Endodermal cell (in vitro differentiated cells): ENCODE measurements around the gene ARFGEF3. TPM values are rescaled to one million over a fixed set of nuclear protein-coding genes. Genes with fewer than 3 reads are reported as not detected.

Experiments used
- DNase-seq: peaks from one replicate; pipeline ENCODE4 v3.0.0-alpha.2; 2017
- H3K27ac ChIP-seq: 2 replicates; pipeline ENCODE4 v1.5.1; 2013; ENCODE audit warnings: mild to moderate bottlenecking, low read depth, low read length, moderate library complexity
- H3K27me3 ChIP-seq: 2 replicates; pipeline ENCODE4 v1.6.1; 2013; ENCODE audit warnings: mild to moderate bottlenecking, low read length, moderate library complexity; ENCODE audit not compliant: insufficient read depth, control insufficient read depth, poor library complexity, severe bottlenecking
- H3K36me3 ChIP-seq: 2 replicates; pipeline ENCODE4 v1.7.0; 2013; ENCODE audit warnings: mild to moderate bottlenecking, low read length, moderate library complexity; ENCODE audit not compliant: control insufficient read depth, insufficient read depth
- H3K4me1 ChIP-seq: one replicate; pipeline ENCODE4 v1.7.0; 2013; ENCODE audit warnings: low read length; ENCODE audit not compliant: control insufficient read depth, insufficient read depth
- H3K4me3 ChIP-seq: 2 replicates; pipeline ENCODE4 v1.5.1; 2013; ENCODE audit warnings: mild to moderate bottlenecking, low read length, moderate library complexity
- H3K9ac ChIP-seq: 2 replicates; pipeline ENCODE4 v1.6.1; 2013; ENCODE audit warnings: mild to moderate bottlenecking, low read length, moderate library complexity; ENCODE audit not compliant: poor library complexity, severe bottlenecking; ENCODE audit errors: extremely low read depth
- H3K9me3 ChIP-seq: 2 replicates; pipeline ENCODE4 v1.6.1; 2013; ENCODE audit warnings: mild to moderate bottlenecking, low read length, moderate library complexity; ENCODE audit not compliant: control insufficient read depth
- H3K27ac Mint-ChIP-seq: 2 replicates; pipeline ENCODE4 v1.8.0; 2020; ENCODE audit warnings: mixed read lengths
- H3K27me3 Mint-ChIP-seq: 2 replicates; pipeline ENCODE4 v1.8.0; 2021; ENCODE audit warnings: mild to moderate bottlenecking, mixed read lengths; ENCODE audit not compliant: insufficient read depth
- H3K36me3 Mint-ChIP-seq: 2 replicates; pipeline ENCODE4 v1.8.0; 2020; ENCODE audit warnings: low read depth, mixed read lengths
- H3K4me1 Mint-ChIP-seq: 2 replicates; pipeline ENCODE4 v1.8.0; 2020; ENCODE audit warnings: mixed read lengths
- H3K4me3 Mint-ChIP-seq: 2 replicates; pipeline ENCODE4 v1.8.0; 2020; ENCODE audit warnings: mild to moderate bottlenecking, moderate library complexity, mixed read lengths
- H3K9me3 Mint-ChIP-seq: 2 replicates; pipeline ENCODE4 v1.8.0; 2020; ENCODE audit warnings: mild to moderate bottlenecking, mixed read lengths
- CTCF ChIP-seq: fragments of 200-600 bp; sonication (generic); conservative IDR thresholded peaks from 2 replicates; pipeline ENCODE4 v1.5.0; 2021; ENCODE audit warnings: antibody characterized with exemption, mild to moderate bottlenecking
- WGBS, 2 experiments: methylation state at CpG; one replicate each; pipeline versions ENCODE4 v1.1.5 to v1.1.7; 2013; ENCODE audit warnings: missing lambda C conversion rate in 2 of 2, mixed read lengths in 1 of 2; ENCODE audit not compliant: insufficient coverage in 1 of 2, insufficient read length in 1 of 2; 5-methylcytosine and 5-hydroxymethylcytosine counted together
- total RNA-seq, 2 donors: library from RNA; stranded (reverse); fragmentation: NEBNext Ultra II Directional in 1 of 2; extraction: Animal tissue kit (Norgen Biotek cat#: 25700) in 1 of 2; gene quantifications; 2 replicates in 1 of 2; 3 replicates in 1 of 2; pipeline ENCODE4 v1.2.1, GENCODE V29; 2021

The ARFGEF3 gene
- total RNA-seq, 2 donors from 2014 or later = 10.9 to 14.3 TPM

DNA sequence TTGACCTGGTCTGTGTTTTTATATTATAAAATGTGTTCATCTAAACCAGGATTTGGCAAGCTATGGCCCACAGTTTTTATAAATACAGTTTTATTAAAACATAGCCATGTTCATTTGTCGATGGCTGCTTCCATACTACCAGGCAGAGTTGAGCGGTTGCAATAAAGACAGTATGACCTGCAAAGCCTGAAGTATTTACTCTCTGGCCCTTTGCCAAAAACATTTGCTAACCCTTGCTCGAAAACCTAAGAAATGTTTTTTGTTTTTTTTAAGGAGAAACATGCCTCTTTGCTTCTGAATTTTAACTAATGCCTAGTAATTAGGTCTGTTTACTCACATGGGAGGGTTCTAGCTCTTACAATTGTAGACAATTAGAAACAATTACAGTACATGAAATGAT, 148.6 kb downstream of the ARFGEF3 start:
- TF ChIP-seq CTCF = no peak
- H3K4me3 ChIP-seq = no peak overlapping the region
- no peaks in the 10 kb centered on the region for H3K9me3 ChIP-seq
- no peak for DNase-seq
- H3K9ac ChIP-seq = no peak overlapping the region
- H3K36me3 Mint-ChIP-seq = peaks cover 13% of the 10 kb centered on the region
- no peaks in the 10 kb centered on the region for H3K9me3 Mint-ChIP-seq
- H3K27me3 Mint-ChIP-seq = peaks cover 12% of the 10 kb centered on the region
- H3K4me1 ChIP-seq = peaks cover 5% of the 10 kb centered on the region
- no peak overlapping the region for H3K27ac ChIP-seq
- H3K27ac Mint-ChIP-seq = no peak overlapping the region
- H3K4me1 Mint-ChIP-seq = peaks cover 11% of the 10 kb centered on the region
- H3K27me3 ChIP-seq = no peaks in the 10 kb centered on the region
- 97 to 100% methylated on average over 2 to 3 of the region's 3 CpGs for WGBS, 2 experiments
- no peak overlapping the region for H3K4me3 Mint-ChIP-seq
- H3K36me3 ChIP-seq = peaks cover 23% of the 10 kb centered on the region

- H3K4me1 Mint-ChIP-seq = peaks cover 11% of the 10 kb centered on the region
- H3K9me3 Mint-ChIP-seq = no peaks in the 10 kb centered on the region
- Histone ChIP-seq H3K9me3 (no peaks in the 10 kb centered on the region), H3K27ac (no peak overlapping the region), H3K36me3 (peaks cover 25% of the 10 kb centered on the region), H3K9ac (no peak overlapping the region), H3K4me1 (peaks cover 5% of the 10 kb centered on the region), H3K27me3 (no peaks in the 10 kb centered on the region), H3K4me3 (no peak overlapping the region)
- no peak for TF ChIP-seq CTCF
- DNase-seq = no peak
- WGBS, 2 experiments = 83 to 85% methylated on average over 1 to 2 of the region's 2 CpGs
- H3K4me3 Mint-ChIP-seq = no peak overlapping the region
- H3K27ac Mint-ChIP-seq = no peak overlapping the region
- H3K36me3 Mint-ChIP-seq = peaks cover 14% of the 10 kb centered on the region
- peaks cover 12% of the 10 kb centered on the region for H3K27me3 Mint-ChIP-seq
These were observed 149.1 kb downstream of the ARFGEF3 start for GRCh38 chr6:138310821-138311220.

DNA sequence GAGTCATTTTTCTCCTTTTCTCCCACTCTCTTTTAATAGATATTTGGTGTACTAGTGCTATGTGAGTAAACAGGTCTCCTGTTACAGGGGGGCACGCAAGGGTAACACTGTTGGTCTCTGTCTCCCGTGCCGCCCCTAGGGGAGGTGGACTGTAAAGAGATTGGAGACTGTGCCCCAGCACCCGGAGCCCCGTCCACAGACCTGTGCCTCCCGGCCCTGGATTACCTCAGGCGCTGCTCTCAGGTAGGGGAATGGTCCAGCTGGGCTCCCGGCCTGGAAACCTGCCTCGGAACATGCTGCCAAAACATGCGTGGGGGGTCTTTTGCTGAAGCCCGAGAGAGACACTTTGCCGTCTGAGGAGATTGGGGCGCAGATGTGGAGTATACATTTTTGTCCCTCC, 149.5 kb downstream of the ARFGEF3 start:
- Mint-ChIP-seq H3K36me3 (peaks cover 14% of the 10 kb centered on the region), H3K4me3 (no peak overlapping the region), H3K27me3 (peaks cover 12% of the 10 kb centered on the region), H3K9me3 (no peaks in the 10 kb centered on the region), H3K27ac (no peak overlapping the region), H3K4me1 (peaks cover 11% of the 10 kb centered on the region)
- Histone ChIP-seq H3K9me3 (no peaks in the 10 kb centered on the region), H3K27me3 (no peaks in the 10 kb centered on the region), H3K36me3 (peaks cover 28% of the 10 kb centered on the region), H3K4me3 (no peak overlapping the region), H3K4me1 (peaks cover 5% of the 10 kb centered on the region), H3K27ac (no peak overlapping the region), H3K9ac (no peak overlapping the region)
- no peak for DNase-seq
- TF ChIP-seq CTCF = no peak
- 94 to 100% methylated on average over 5 to 13 of the region's 13 CpGs for WGBS, 2 experiments
